H9 (cell line): ENCODE data around the gene TGDS. TPM values are rescaled to one million over a fixed set of nuclear protein-coding genes. Genes with fewer than 3 reads are reported as not detected.

Experiments used
- DNase-seq: peaks from one replicate; pipeline ENCODE4 v3.0.0-alpha.2; 2017
- H2AFZ ChIP-seq: one replicate; pipeline ENCODE4 v1.6.1; 2013; ENCODE audit warnings: mild to moderate bottlenecking, low read length, control low read depth, moderate library complexity
- H2AK5ac ChIP-seq: 2 replicates; pipeline ENCODE4 v1.6.1; 2013; ENCODE audit warnings: low read length, control low read depth, mixed read lengths; ENCODE audit not compliant: insufficient read length
- H2BK120ac ChIP-seq: one replicate; pipeline ENCODE4 v1.6.1; 2013; ENCODE audit warnings: low read depth, mild to moderate bottlenecking, low read length, control low read depth, inconsistent platforms; ENCODE audit not compliant: poor library complexity, severe bottlenecking
- H2BK12ac ChIP-seq: 2 replicates; pipeline ENCODE4 v1.6.1; 2013; ENCODE audit warnings: low read length, control low read depth, mixed read lengths, low read depth; ENCODE audit not compliant: insufficient read length
- H2BK15ac ChIP-seq: 2 replicates; pipeline ENCODE4 v1.6.1; 2013; ENCODE audit warnings: low read depth, low read length, control low read depth
- H2BK20ac ChIP-seq: one replicate; pipeline ENCODE4 v1.6.1; 2013; ENCODE audit warnings: low read depth, mild to moderate bottlenecking, low read length, control low read depth, inconsistent platforms; ENCODE audit not compliant: poor library complexity, severe bottlenecking
- H2BK5ac ChIP-seq: 2 replicates; pipeline ENCODE4 v1.6.1; 2013; ENCODE audit warnings: low read length, control low read depth, mixed read lengths; ENCODE audit not compliant: insufficient read length
- H3K14ac ChIP-seq: 2 replicates; pipeline ENCODE4 v1.6.1; 2013; ENCODE audit warnings: low read length, control low read depth; ENCODE audit not compliant: insufficient read depth
- H3K18ac ChIP-seq: 2 replicates; pipeline ENCODE4 v1.6.1; 2013; ENCODE audit warnings: low read depth, mild to moderate bottlenecking, mixed read lengths, low read length, control low read depth; ENCODE audit not compliant: insufficient read length
- H3K23ac ChIP-seq: 2 replicates; pipeline ENCODE4 v1.6.1; 2013; ENCODE audit warnings: low read length, control low read depth, mixed read lengths, low read depth; ENCODE audit not compliant: insufficient read length
- H3K23me2 ChIP-seq: 2 replicates; pipeline ENCODE4 v1.6.1; 2013; ENCODE audit warnings: low read depth, mild to moderate bottlenecking, mixed read lengths, low read length, control low read depth; ENCODE audit not compliant: insufficient read length, poor library complexity, severe bottlenecking
- H3K27ac ChIP-seq: 2 replicates; pipeline ENCODE4 v1.5.1; 2013; ENCODE audit warnings: low read length, control low read depth, mixed read lengths, low read depth; ENCODE audit not compliant: insufficient read length
- H3K27me3 ChIP-seq: 2 replicates; pipeline ENCODE4 v1.6.1; 2013; ENCODE audit warnings: low read length, control low read depth, inconsistent platforms; ENCODE audit not compliant: insufficient read depth
- H3K4ac ChIP-seq: 2 replicates; pipeline ENCODE4 v1.6.1; 2013; ENCODE audit warnings: low read depth, mild to moderate bottlenecking, control low read depth, inconsistent platforms, low read length, moderate library complexity
- H3K4me1 ChIP-seq: 2 replicates; pipeline ENCODE4 v1.6.1; 2013; ENCODE audit warnings: low read length, control low read depth, inconsistent platforms; ENCODE audit not compliant: insufficient read depth
- H3K4me2 ChIP-seq: 2 replicates; pipeline ENCODE4 v1.6.1; 2013; ENCODE audit warnings: low read length, control low read depth, mixed read lengths; ENCODE audit not compliant: insufficient read length, insufficient read depth
- H3K56ac ChIP-seq: 2 replicates; pipeline ENCODE4 v1.6.1; 2013; ENCODE audit warnings: low read depth, mild to moderate bottlenecking, mixed read lengths, low read length, control low read depth; ENCODE audit not compliant: insufficient read length
- H3K79me1 ChIP-seq: 2 replicates; pipeline ENCODE4 v1.6.1; 2013; ENCODE audit warnings: low read depth, mild to moderate bottlenecking, moderate library complexity, low read length, control low read depth, inconsistent platforms; ENCODE audit not compliant: insufficient read depth, poor library complexity, severe bottlenecking
- H3K79me2 ChIP-seq: 2 replicates; pipeline ENCODE4 v1.6.1; 2013; ENCODE audit warnings: low read length, control low read depth, inconsistent platforms; ENCODE audit not compliant: insufficient read depth
- H3K9ac ChIP-seq: 2 replicates; pipeline ENCODE4 v1.6.1; 2013; ENCODE audit warnings: low read length, control low read depth, mixed read lengths; ENCODE audit not compliant: insufficient read length; ENCODE audit errors: extremely low read depth
- H3K9me3 ChIP-seq: one replicate; pipeline ENCODE4 v1.6.1; 2013; ENCODE audit warnings: low read depth, low read length, inconsistent platforms; ENCODE audit not compliant: control insufficient read depth
- H3T11ph ChIP-seq: one replicate; pipeline ENCODE4 v1.6.1; 2013; ENCODE audit warnings: mild to moderate bottlenecking, low read length, control low read depth, inconsistent platforms
- H4K20me1 ChIP-seq: one replicate; pipeline ENCODE4 v1.6.1; 2013; ENCODE audit not compliant: control insufficient read depth, insufficient read length, insufficient read depth
- H4K5ac ChIP-seq: 2 replicates; pipeline ENCODE4 v1.6.1; 2013; ENCODE audit warnings: low read depth, mild to moderate bottlenecking, mixed read lengths, low read length, control low read depth; ENCODE audit not compliant: insufficient read length
- H4K8ac ChIP-seq: replicated peaks from 2 replicates; pipeline ENCODE4 v1.6.1; 2013; ENCODE audit warnings: low read length, control low read depth, mixed read lengths, low read depth; ENCODE audit not compliant: insufficient read length
- H4K91ac ChIP-seq: 2 replicates; pipeline ENCODE4 v1.6.1; 2013; ENCODE audit warnings: low read depth, mild to moderate bottlenecking, moderate library complexity, mixed read lengths, low read length, control low read depth; ENCODE audit not compliant: insufficient read length
- H3K27ac Mint-ChIP-seq, 3 experiments: 2 replicates in 2 of 3; 3 replicates in 1 of 3; pipeline ENCODE4 v1.8.0; 2020 to 2021; ENCODE audit warnings: mixed read lengths in 3 of 3, mild to moderate bottlenecking in 1 of 3, moderate library complexity in 1 of 3
- H3K27me3 Mint-ChIP-seq: 2 replicates; pipeline ENCODE4 v1.8.0; 2021; ENCODE audit warnings: low read depth, mild to moderate bottlenecking, moderate library complexity, mixed read lengths
- H3K36me3 Mint-ChIP-seq, 3 experiments: 2 replicates in 2 of 3; 3 replicates in 1 of 3; pipeline ENCODE4 v1.8.0; 2020 to 2021; ENCODE audit warnings: low read depth in 3 of 3, mixed read lengths in 3 of 3; ENCODE audit not compliant: insufficient read depth in 1 of 3
- H3K4me1 Mint-ChIP-seq, 2 experiments: 2 replicates each; pipeline ENCODE4 v1.8.0; 2020; ENCODE audit warnings: mixed read lengths in 2 of 2
- H3K4me3 Mint-ChIP-seq, 2 experiments: 2 replicates in 1 of 2; 3 replicates in 1 of 2; pipeline ENCODE4 v1.8.0; 2020 to 2021; ENCODE audit warnings: mild to moderate bottlenecking in 2 of 2, mixed read lengths in 2 of 2, moderate library complexity in 1 of 2
- H3K9me3 Mint-ChIP-seq, 2 experiments: 2 replicates in 1 of 2; 3 replicates in 1 of 2; pipeline ENCODE4 v1.8.0; 2020; ENCODE audit warnings: mild to moderate bottlenecking in 2 of 2, mixed read lengths in 2 of 2, moderate library complexity in 1 of 2
- CTCF ChIP-seq: fragments of 200-600 bp; sonication (generic); conservative IDR thresholded peaks from 3 replicates; pipeline ENCODE4 v1.8.0; 2021; ENCODE audit warnings: antibody characterized with exemption, mild to moderate bottlenecking
- WGBS: extraction: QIAGEN DNeasy Blood & Tissue Kit; methylation state at CpG from one replicate; pipeline ENCODE4 v1.1.7; 2013; ENCODE audit warnings: missing lambda C conversion rate, low lambda C conversion rate, mixed read lengths; ENCODE audit not compliant: insufficient read length; ENCODE audit errors: extremely low coverage; 5-methylcytosine and 5-hydroxymethylcytosine counted together
- total RNA-seq: library from RNA; stranded (reverse); gene quantifications from 2 replicates; pipeline ENCODE4 v1.2.1, GENCODE V29; 2021

The TGDS gene
- total RNA-seq, 1 experiment from 2014 or later = 13.9 TPM

GRCh38 chr13:94641409-94641941, 45.5 kb upstream of the TGDS start:
- Mint-ChIP-seq H3K27ac (no peak overlapping the region), H3K9me3 (peaks cover 8 to 11% of the 10 kb centered on the region in 2 experiments), H3K27me3 (no peaks in the 10 kb centered on the region), H3K36me3 (peaks cover 0 to 8% (median 3%) of the 10 kb centered on the region in 3 experiments; a peak in 5 of 7 replicates), H3K4me1 (no peaks in the 10 kb centered on the region), H3K4me3 (no peak overlapping the region)
- Histone ChIP-seq H2BK5ac (no peak overlapping the region), H3K4me1 (0 out of 2 replicates have a peak, but pooled peaks cover 3% of the 10 kb centered on the region), H3K4me2 (no peak overlapping the region), H3K56ac (no peak overlapping the region), H3K18ac (no peak overlapping the region), H2AK5ac (no peak overlapping the region), H3K27ac (no peak overlapping the region), H2AFZ (no peak overlapping the region), H3K9ac (no peak overlapping the region), H3K9me3 (no peaks in the 10 kb centered on the region), H4K8ac (no peak overlapping the region), H3K4ac (no peak overlapping the region), H4K91ac (no peak overlapping the region), H3K79me1 (no peaks in the 10 kb centered on the region), H3T11ph (no peak overlapping the region), H2BK20ac (no peak overlapping the region), H2BK120ac (no peak overlapping the region), H3K27me3 (no peaks in the 10 kb centered on the region), H2BK15ac (no peak overlapping the region), H3K23ac (no peak overlapping the region), H2BK12ac (no peak overlapping the region), H4K5ac (no peak overlapping the region), H3K23me2 (no peaks in the 10 kb centered on the region), H3K79me2 (no peaks in the 10 kb centered on the region), H3K14ac (no peak overlapping the region), H4K20me1 (no peaks in the 10 kb centered on the region)
- no peak for TF ChIP-seq CTCF
- DNase-seq = no peak
- WGBS = no CpG with 5 or more reads among the region's 3 CpGs
